Activated CD4-positive, alpha-beta T cell treated with anti-CD3 and anti-CD28 coated beads for 4 hours (primary cell): ENCODE data around the gene LSAMP.
"Not testable (repeated sequence)": the region's sequence is repeated elsewhere in the genome, so short reads cannot be mapped to it uniquely, and the experiment has no call there.

ENCODE experiments used
- DNase-seq, 2 donors: peaks; one replicate each; pipeline ENCODE4 v3.0.0-alpha.2; 2020

The LSAMP gene

GRCh38 chr3:115789481-115789880 is 655.8 kb downstream of the LSAMP start:
- no peak for DNase-seq

- DNase-seq: no peak
Measured at GRCh38 chr3:115788921-115789470, 656.3 kb downstream of the LSAMP start.

- no peak for DNase-seq
Measured at GRCh38 chr3:115787818-115788217, 657.5 kb downstream of the LSAMP start.

- no peak for DNase-seq
Measured at GRCh38 chr3:115785782-115786181, 659.5 kb downstream of the LSAMP start.

- no peak for DNase-seq
Measured at GRCh38 chr3:115784739-115785536, 660.3 kb downstream of the LSAMP start.

GRCh38 chr3:115783938-115784738 is 661.1 kb downstream of the LSAMP start:
- peak; percentile 90 to 91 for DNase-seq

GRCh38 chr3:115783426-115783825 is 661.9 kb downstream of the LSAMP start:
- not testable (repeated sequence) for DNase-seq

GRCh38 chr3:115779011-115779410 is 666.3 kb downstream of the LSAMP start:
- no peak for DNase-seq

GRCh38 chr3:115772951-115773350 is 672.3 kb downstream of the LSAMP start:
- no peak for DNase-seq

- no peak for DNase-seq
Measured at GRCh38 chr3:115768661-115769060, 676.6 kb downstream of the LSAMP start.

GRCh38 chr3:115766587-115767482 is 678.5 kb downstream of the LSAMP start:
- DNase-seq: no peak

GRCh38 chr3:115761927-115762305 is 683.4 kb downstream of the LSAMP start:
- DNase-seq: no peak

- no peak for DNase-seq
Measured at GRCh38 chr3:115760716-115761115, 684.6 kb downstream of the LSAMP start.

GRCh38 chr3:115758076-115758763 is 687.1 kb downstream of the LSAMP start:
- DNase-seq: no peak

- not testable (repeated sequence) for DNase-seq
Measured at GRCh38 chr3:115752978-115753377, 692.3 kb downstream of the LSAMP start.
